Muscle of leg (tissue), 11 donors: Measurements from ENCODE around the gene SLC2A5. TPM values are rescaled to one million over a fixed set of nuclear protein-coding genes. Genes with fewer than 3 reads are reported as not detected.
A peak's percentile ranks its signal among the peaks of the same experiment; 100 is the strongest.
"Not testable (repeated sequence)": the region's sequence is repeated elsewhere in the genome, so short reads cannot be mapped to it uniquely, and the experiment has no call there.

Source experiments
- DNase-seq: peaks from one replicate; pipeline ENCODE4 v3.0.0; 2013
- H3K27ac ChIP-seq: one replicate; pipeline ENCODE4 v1.5.1; 2013; ENCODE audit warnings: mild to moderate bottlenecking, low read length, control low read depth
- H3K27me3 ChIP-seq: one replicate; pipeline ENCODE4 v1.6.1; 2013; ENCODE audit warnings: low read length; ENCODE audit not compliant: control insufficient read depth, insufficient read depth
- H3K36me3 ChIP-seq: one replicate; pipeline ENCODE4 v1.6.1; 2013; ENCODE audit warnings: low read length; ENCODE audit not compliant: control insufficient read depth, insufficient read depth
- H3K4me1 ChIP-seq: one replicate; pipeline ENCODE4 v1.6.1; 2013; ENCODE audit warnings: low read length; ENCODE audit not compliant: control insufficient read depth, insufficient read depth
- H3K4me3 ChIP-seq: one replicate; pipeline ENCODE4 v1.5.1; 2013; ENCODE audit warnings: low read length, control low read depth
- H3K9me3 ChIP-seq: replicated peaks from 2 replicates; pipeline ENCODE4 v1.6.1; 2013; ENCODE audit warnings: low read depth, low read length; ENCODE audit not compliant: control insufficient read depth
- WGBS: methylation state at CpG from one replicate; pipeline ENCODE4 v1.1.5; 2013; ENCODE audit warnings: missing lambda C conversion rate; ENCODE audit not compliant: insufficient coverage; 5-methylcytosine and 5-hydroxymethylcytosine counted together
- polyA plus RNA-seq, 8 donors: library from polyadenylated mRNA; unstranded; fragments of 120-200 nt; gene quantifications; one replicate each; pipeline versions ENCODE4 v1.2.1 to v1.2.3, GENCODE V29; 2013; ENCODE audit warnings: inconsistent platforms in 1 of 8, low replicate concordance in 1 of 8; ENCODE audit not compliant: insufficient read length in 8 of 8, insufficient read depth in 1 of 8
- total RNA-seq: library from RNA; stranded (reverse); fragments of 120-200 nt; gene quantifications from one replicate; pipeline ENCODE4 v1.2.4, GENCODE V29; 2013

Gene SLC2A5
- total and polyA plus RNA-seq, 9 donors = 3.4 to 16.9 (median 7.9) TPM

GRCh38 chr1:9037476-9038337 is 31.7 kb downstream of the SLC2A5 start:
- Histone ChIP-seq H3K36me3 (peaks cover 3% of the 10 kb centered on the region), H3K4me1 (no peaks in the 10 kb centered on the region), H3K9me3 (peaks cover 6% of the 10 kb centered on the region), H3K27ac (no peak overlapping the region), H3K4me3 (no peak overlapping the region), H3K27me3 (peaks cover 7% of the 10 kb centered on the region)
- no peak for DNase-seq
- WGBS = 87% methylated on average over 25 of the region's 28 CpGs

- peaks cover 17% of the 10 kb centered on the region for H3K9me3 ChIP-seq
- peaks cover 7% of the 10 kb centered on the region for H3K27me3 ChIP-seq
- WGBS = 100% methylated on average over 1 of the region's 2 CpGs
- H3K4me1 ChIP-seq = no peaks in the 10 kb centered on the region
- H3K27ac ChIP-seq = no peak overlapping the region
- DNase-seq = no peak
- no peaks in the 10 kb centered on the region for H3K36me3 ChIP-seq
- no peak overlapping the region for H3K4me3 ChIP-seq
These were observed 34.2 kb downstream of the SLC2A5 start for GRCh38 chr1:9035226-9035625.

GRCh38 chr1:9033363-9033762 is 36.1 kb downstream of the SLC2A5 start:
- DNase-seq = no peak
- no peaks in the 10 kb centered on the region for H3K36me3 ChIP-seq
- no peaks in the 10 kb centered on the region for H3K4me1 ChIP-seq
- no peak overlapping the region for H3K4me3 ChIP-seq
- peaks cover 2% of the 10 kb centered on the region for H3K27me3 ChIP-seq
- peaks cover 17% of the 10 kb centered on the region for H3K9me3 ChIP-seq
- no peak overlapping the region for H3K27ac ChIP-seq
- WGBS = 56% methylated on average over 4 of the region's 5 CpGs

GRCh38 chr1:9031484-9032259 is 37.8 kb downstream of the SLC2A5 start:
- Histone ChIP-seq H3K36me3 (no peaks in the 10 kb centered on the region), H3K27ac (no peak overlapping the region), H3K27me3 (peaks cover 2% of the 10 kb centered on the region), H3K4me3 (no peak overlapping the region), H3K9me3 (peaks cover 17% of the 10 kb centered on the region), H3K4me1 (no peaks in the 10 kb centered on the region)
- WGBS = 84% methylated on average over 10 of the region's 12 CpGs
- DNase-seq = no peak

GRCh38 chr1:9031077-9031476 is 38.4 kb downstream of the SLC2A5 start:
- H3K9me3 ChIP-seq = peaks cover 17% of the 10 kb centered on the region
- H3K4me1 ChIP-seq, H3K27ac ChIP-seq, DNase-seq, H3K36me3 ChIP-seq, H3K4me3 ChIP-seq, H3K27me3 ChIP-seq: not testable (repeated sequence)
- 82% methylated on average over 3 of the region's 4 CpGs for WGBS

- DNase-seq = peak; percentile 25
- Histone ChIP-seq H3K27ac (no peak overlapping the region), H3K27me3 (no peaks in the 10 kb centered on the region), H3K9me3 (peaks cover 11% of the 10 kb centered on the region), H3K36me3 (no peaks in the 10 kb centered on the region), H3K4me1 (no peaks in the 10 kb centered on the region), H3K4me3 (no peak overlapping the region)
- 27% methylated on average over 2 of the region's 5 CpGs for WGBS
These were observed 40.3 kb downstream of the SLC2A5 start for GRCh38 chr1:9028921-9029705.

- Histone ChIP-seq H3K4me1 (no peaks in the 10 kb centered on the region), H3K27me3 (no peaks in the 10 kb centered on the region), H3K36me3 (no peaks in the 10 kb centered on the region), H3K27ac (no peak overlapping the region), H3K4me3 (no peak overlapping the region), H3K9me3 (peaks cover 11% of the 10 kb centered on the region)
- no CpG with 5 or more reads among the region's 4 CpGs for WGBS
- no peak for DNase-seq
These were observed 42.1 kb downstream of the SLC2A5 start for GRCh38 chr1:9027307-9027706.

- H3K27me3 ChIP-seq = no peaks in the 10 kb centered on the region
- DNase-seq = no peak
- WGBS = 73% methylated on average over 5 of the region's 5 CpGs
- no peak overlapping the region for H3K27ac ChIP-seq
- H3K4me3 ChIP-seq = no peak overlapping the region
- no peaks in the 10 kb centered on the region for H3K4me1 ChIP-seq
- no peaks in the 10 kb centered on the region for H3K36me3 ChIP-seq
- no peaks in the 10 kb centered on the region for H3K9me3 ChIP-seq
These were observed 44.0 kb downstream of the SLC2A5 start for GRCh38 chr1:9025449-9025848.

- no peaks in the 10 kb centered on the region for H3K36me3 ChIP-seq
These were observed 44.6 kb downstream of the SLC2A5 start for GRCh38 chr1:9024837-9025236.

GRCh38 chr1:9022773-9023172 is 46.7 kb downstream of the SLC2A5 start:
- no peak overlapping the region for H3K27ac ChIP-seq
- no peaks in the 10 kb centered on the region for H3K36me3 ChIP-seq
- 83% methylated on average over 7 of the region's 10 CpGs for WGBS
- DNase-seq = no peak
- H3K4me1 ChIP-seq = peaks cover 7% of the 10 kb centered on the region
- H3K4me3 ChIP-seq = no peak overlapping the region
- no peaks in the 10 kb centered on the region for H3K27me3 ChIP-seq
- no peaks in the 10 kb centered on the region for H3K9me3 ChIP-seq

More at GRCh38 chr1:9024837-9025236, 44.6 kb downstream of the SLC2A5 start:
- no peaks in the 10 kb centered on the region for H3K27me3 ChIP-seq
- H3K4me1 ChIP-seq = no peaks in the 10 kb centered on the region
- no peak overlapping the region for H3K4me3 ChIP-seq
- 95% methylated on average over 19 of the region's 20 CpGs for WGBS
- DNase-seq = no peak
- no peaks in the 10 kb centered on the region for H3K9me3 ChIP-seq
- H3K27ac ChIP-seq = no peak overlapping the region
